HG03571 (cell line): ENCODE data around the gene TSPAN31.

Experiments
- ATAC-seq: cut with Tn5 transposase; IDR thresholded peaks from one replicate; pipeline ENCODE4 v1.9.1; 2021; ENCODE audit not compliant: unreplicated experiment

Gene TSPAN31

DNA sequence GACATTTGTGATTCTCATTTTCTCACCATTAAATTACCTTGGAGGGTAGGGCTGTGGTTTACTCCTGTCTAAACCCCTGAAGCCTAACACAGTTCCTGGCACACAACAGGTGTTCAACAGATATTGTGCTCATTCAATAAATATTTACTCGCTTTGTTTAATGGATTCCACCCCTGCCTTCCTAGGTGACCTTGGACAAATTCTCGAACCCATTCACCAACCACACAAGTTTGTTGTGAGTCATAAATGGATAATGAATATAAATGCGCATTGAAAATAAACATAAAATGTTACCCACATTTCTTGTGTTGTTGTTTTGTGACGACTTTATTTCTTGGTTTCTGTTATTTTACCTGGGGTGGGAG lies 37.4 kb downstream of the TSPAN31 start:
- no peak for ATAC-seq

GRCh38 chr12:57782608-57783465 lies 38.0 kb downstream of the TSPAN31 start, which contains the start of gene TSFM:
TSS of gene TSFM (plus strand) at chr12:57782787. CDS start at chr12:57782802, 15 bp downstream.
- peak; percentile 93 for ATAC-seq

- ATAC-seq = no peak
These were observed 38.6 kb downstream of the TSPAN31 start for GRCh38 chr12:57783466-57783801.

DNA sequence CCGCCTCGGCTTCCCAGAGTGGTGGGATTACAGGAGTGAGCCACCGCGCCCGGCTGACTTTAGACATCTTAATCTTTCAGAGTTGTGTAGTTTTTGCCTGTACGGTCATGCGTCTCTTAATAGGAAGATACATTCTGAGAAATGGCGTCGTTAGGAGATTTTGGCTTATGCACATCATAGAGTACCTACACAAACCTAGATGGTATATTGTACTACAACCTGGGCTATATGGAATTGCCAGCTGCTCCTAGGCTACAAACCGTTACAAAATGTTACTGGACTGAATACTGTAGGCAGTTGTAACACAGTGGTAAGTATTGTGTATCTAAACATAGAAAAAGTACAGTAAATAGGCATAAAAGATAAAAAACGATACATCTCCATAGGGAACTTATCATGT lies 39.0 kb downstream of the TSPAN31 start:
- no peak for ATAC-seq

DNA sequence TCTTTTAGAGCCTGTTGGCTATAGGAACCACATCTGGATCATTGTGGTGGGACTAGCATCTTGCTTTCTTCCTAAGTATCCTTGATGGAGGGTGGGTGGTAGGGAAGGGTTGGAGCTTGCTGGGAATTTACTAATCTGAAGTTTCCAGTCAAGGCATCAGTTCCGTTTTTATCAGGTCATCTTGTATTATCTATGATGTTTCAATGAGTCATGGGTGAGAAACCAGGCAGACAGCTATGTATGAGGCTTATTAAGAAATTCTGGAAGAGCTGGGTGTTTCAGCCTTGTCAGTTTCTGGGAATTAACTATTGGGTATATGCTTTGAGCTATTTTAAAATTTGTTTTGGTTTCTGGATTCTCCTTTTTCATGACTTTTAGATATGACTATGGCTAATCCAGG lies 49.1 kb downstream of the TSPAN31 start:
- no peak for ATAC-seq

GRCh38 chr12:57795354-57795753 lies 50.5 kb downstream of the TSPAN31 start:
- no peak for ATAC-seq

GRCh38 chr12:57796996-57797395 lies 52.2 kb downstream of the TSPAN31 start:
- ATAC-seq = no peak

DNA sequence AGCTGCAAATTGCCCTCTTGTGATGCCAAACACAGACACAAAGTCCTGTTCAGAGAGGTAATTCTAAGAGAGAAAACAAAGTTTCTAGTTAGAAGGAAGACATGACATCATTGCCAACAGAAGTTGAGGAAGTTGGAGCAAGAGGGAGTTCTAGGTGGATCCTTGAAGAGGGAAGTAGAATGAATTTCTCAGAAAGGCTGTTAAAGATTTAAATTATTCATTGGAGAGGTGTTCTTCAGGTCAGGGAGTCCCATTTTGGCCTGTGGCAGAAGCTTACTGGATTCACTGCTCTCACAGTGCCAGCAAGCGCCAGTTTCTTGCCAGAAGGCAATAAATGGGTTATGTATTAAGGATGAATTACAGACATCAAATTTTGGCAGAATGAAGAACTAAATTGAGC lies 53.1 kb downstream of the TSPAN31 start:
- no peak for ATAC-seq
